Measurements from ENCODE around the gene FANCE.

FANCE gene

DNA sequence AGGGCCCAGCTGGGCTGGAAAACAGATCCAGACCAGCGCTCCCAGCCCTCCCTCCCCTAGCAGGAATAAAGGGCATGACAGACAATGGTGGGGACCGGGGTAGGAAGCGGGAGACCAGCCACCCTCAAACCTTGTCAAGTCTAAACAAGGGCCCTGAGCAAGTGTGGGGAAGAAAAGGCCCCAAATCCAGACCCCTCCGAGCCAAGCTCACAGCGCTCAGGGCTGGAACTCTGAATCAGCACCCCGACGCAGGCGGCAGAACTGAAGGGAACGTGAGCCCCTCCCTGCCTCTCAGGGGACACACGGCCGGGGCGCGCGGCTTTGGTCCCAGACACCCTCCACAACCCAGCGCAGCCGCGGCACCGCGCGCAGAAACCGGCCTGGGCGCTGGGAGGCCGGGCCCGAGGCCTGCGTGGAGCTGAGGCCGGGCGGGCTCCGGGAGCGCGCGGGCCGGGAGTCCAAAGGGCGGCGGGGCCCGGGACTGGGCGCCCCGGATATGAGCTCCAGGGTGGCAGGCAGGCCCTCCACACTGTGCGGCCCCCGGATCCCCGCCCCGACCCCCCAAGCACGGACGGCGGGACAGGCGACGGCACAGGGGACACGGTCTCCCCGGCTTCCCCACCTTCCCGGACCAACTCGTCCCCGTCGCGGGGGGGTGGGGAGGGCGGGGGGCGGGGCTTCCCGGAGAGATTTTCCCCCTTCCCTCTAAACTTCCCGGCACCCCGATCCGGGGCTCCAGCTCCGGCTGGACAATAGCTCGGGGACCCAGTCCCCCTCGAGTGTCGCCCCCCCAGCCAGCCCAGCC lies 44.1 kb downstream of the FANCE start:
- Histone ChIP-seq H3K4me3 (ENCODE audit: low read depth, low read length) (peak overlapping the region; percentile 60), H3K4me1 (peaks cover 31% of the 10 kb centered on the region), H3K36me3 (no peaks in the 10 kb centered on the region), H3K9me3 (no peaks in the 10 kb centered on the region), H3K27me3 (no peaks in the 10 kb centered on the region)
- no peak for DNase-seq
- TF ChIP-seq, protein P1, sequence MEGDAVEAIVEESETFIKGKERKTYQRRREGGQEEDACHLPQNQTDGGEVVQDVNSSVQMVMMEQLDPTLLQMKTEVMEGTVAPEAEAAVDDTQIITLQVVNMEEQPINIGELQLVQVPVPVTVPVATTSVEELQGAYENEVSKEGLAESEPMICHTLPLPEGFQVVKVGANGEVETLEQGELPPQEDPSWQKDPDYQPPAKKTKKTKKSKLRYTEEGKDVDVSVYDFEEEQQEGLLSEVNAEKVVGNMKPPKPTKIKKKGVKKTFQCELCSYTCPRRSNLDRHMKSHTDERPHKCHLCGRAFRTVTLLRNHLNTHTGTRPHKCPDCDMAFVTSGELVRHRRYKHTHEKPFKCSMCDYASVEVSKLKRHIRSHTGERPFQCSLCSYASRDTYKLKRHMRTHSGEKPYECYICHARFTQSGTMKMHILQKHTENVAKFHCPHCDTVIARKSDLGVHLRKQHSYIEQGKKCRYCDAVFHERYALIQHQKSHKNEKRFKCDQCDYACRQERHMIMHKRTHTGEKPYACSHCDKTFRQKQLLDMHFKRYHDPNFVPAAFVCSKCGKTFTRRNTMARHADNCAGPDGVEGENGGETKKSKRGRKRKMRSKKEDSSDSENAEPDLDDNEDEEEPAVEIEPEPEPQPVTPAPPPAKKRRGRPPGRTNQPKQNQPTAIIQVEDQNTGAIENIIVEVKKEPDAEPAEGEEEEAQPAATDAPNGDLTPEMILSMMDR (IDR thresholded peaks at IDR 0.05; ENCODE audit: low read depth, low read length), result no peak

GRCh38 chr6:35496841-35497570 lies 44.9 kb downstream of the FANCE start, which contains the start of gene TEAD3:
TSS of gene TEAD3 (minus strand) at chr6:35497079.
- Histone ChIP-seq H3K4me1 (peaks cover 23% of the 10 kb centered on the region), H3K27me3 (no peaks in the 10 kb centered on the region), H3K36me3 (no peaks in the 10 kb centered on the region), H3K4me3 (ENCODE audit: low read depth, low read length) (peak within 1 kb of the TSS; percentile 70), H3K9me3 (no peaks in the 10 kb centered on the region)
- TF ChIP-seq, protein P1 (IDR thresholded peaks at IDR 0.05; ENCODE audit: low read depth, low read length), result no peak
- DNase-seq, result peak; percentile 61

- TF ChIP-seq, protein P1 (IDR thresholded peaks at IDR 0.05; ENCODE audit: low read depth, low read length), result no peak
- Histone ChIP-seq H3K4me1 (peaks cover 15% of the 10 kb centered on the region), H3K4me3 (ENCODE audit: low read depth, low read length) (peak overlapping the region; percentile 70), H3K9me3 (no peaks in the 10 kb centered on the region), H3K36me3 (no peaks in the 10 kb centered on the region), H3K27me3 (no peaks in the 10 kb centered on the region)
- DNase-seq, result no peak
Observed at GRCh38 chr6:35497571-35498421, 45.7 kb downstream of the FANCE start.

DNA sequence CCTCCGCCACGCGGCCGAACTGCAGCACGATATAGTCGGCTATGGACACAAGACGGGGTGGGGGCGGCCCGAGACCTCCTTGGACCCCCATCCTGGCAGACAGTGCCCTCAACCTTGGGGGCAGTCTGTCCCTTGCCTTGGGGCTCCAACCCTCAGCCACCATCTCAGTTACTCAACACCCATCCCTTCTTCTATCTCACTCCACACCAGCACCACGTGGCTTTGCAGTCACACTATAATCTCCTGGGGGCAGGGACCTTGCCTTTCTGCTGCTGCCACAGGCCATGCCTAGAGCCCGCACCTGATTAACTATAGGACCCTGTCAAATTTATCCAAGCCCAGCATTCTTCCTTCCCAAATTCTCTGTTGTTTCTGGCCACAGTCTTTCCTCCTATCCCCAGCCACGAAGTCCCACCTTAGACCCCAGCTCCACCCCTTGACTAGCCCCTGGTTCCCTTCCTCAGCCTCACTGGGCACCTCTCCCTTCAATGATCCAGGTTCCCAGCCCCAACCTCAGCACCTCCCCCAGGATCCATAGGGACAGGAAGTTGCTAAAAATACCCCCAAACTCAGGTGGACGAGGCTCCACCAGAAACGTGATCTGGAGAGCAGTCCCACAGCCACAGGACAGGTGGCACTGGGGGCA lies 46.4 kb downstream of the FANCE start:
- no peak for DNase-seq
- H3K4me3 ChIP-seq (ENCODE audit: low read depth, low read length), result no peak overlapping the region
- peaks cover 11% of the 10 kb centered on the region for H3K4me1 ChIP-seq
- no peaks in the 10 kb centered on the region for H3K27me3 ChIP-seq
- TF ChIP-seq, protein P1 (IDR thresholded peaks at IDR 0.05; ENCODE audit: low read depth, low read length), result no peak
- H3K36me3 ChIP-seq, result no peaks in the 10 kb centered on the region
- H3K9me3 ChIP-seq, result no peaks in the 10 kb centered on the region

- TF ChIP-seq, protein P1 (IDR thresholded peaks at IDR 0.05; ENCODE audit: low read depth, low read length), result no peak
- peaks cover 5% of the 10 kb centered on the region for H3K4me1 ChIP-seq
- no peak for DNase-seq
- H3K27me3 ChIP-seq, result no peaks in the 10 kb centered on the region
- H3K36me3 ChIP-seq, result no peaks in the 10 kb centered on the region
- H3K9me3 ChIP-seq, result no peaks in the 10 kb centered on the region
- H3K4me3 ChIP-seq (ENCODE audit: low read depth, low read length), result no peak overlapping the region
Observed at GRCh38 chr6:35499372-35499771, 47.2 kb downstream of the FANCE start.
